HepG2 (cell line): ENCODE results near the gene CNTFR. TPM values are rescaled to one million over a fixed set of nuclear protein-coding genes. Genes with fewer than 3 reads are reported as not detected.

Experiments
- ATAC-seq: fragments of 200-7000 bp; cut with Tn5 transposase; 3 replicates; pipeline ENCODE4 v1.9.1; 2020; ENCODE audit warnings: mild to moderate bottlenecking, moderate library complexity
- BruUV-seq: library from RNA; stranded (reverse); fragments of 400-500 nt; replicated peaks from 2 replicates; lab custom pipeline; 2021; lab: Mats Ljungman, UMichigan
- CTCF ChIA-PET: fragments of 300-600 bp; formaldehyde crosslinking; extraction: SDS; loops from one replicate; lab custom pipeline; 2021; ENCODE audit warnings: low total read pairs, inconsistent platforms, low intra/inter-chr PET ratio; lab: Yijun Ruan, JAX
- POLR2A ChIA-PET: fragments of 350-600 bp; sonication (Branson Sonifier 250); formaldehyde crosslinking; loops from one replicate; lab custom pipeline; 2020; ENCODE audit warnings: antibody characterized with exemption, inconsistent platforms; lab: Yijun Ruan, JAX
- DNase-seq: peaks from one replicate; pipeline ENCODE4 v3.0.0-alpha.2; 2015; ENCODE audit warnings: low spot score
- FAIRE-seq: peaks from 3 replicates; lab custom pipeline; 2011; peaks lifted over from hg19 to GRCh38; lab: Jason Lieb, UNC
- H2AFZ ChIP-seq: one replicate; pipeline ENCODE4 v1.6.1; 2011; ENCODE audit warnings: low read length, inconsistent platforms
- H3K27ac ChIP-seq: fragments of 300-600 bp; 3 replicates; pipeline ENCODE4 v1.8.0; 2011; ENCODE audit warnings: mixed run types, mild to moderate bottlenecking, mixed read lengths, low read length, inconsistent platforms; ENCODE audit not compliant: insufficient read depth; ENCODE audit errors: extremely low read length
- H3K27me3 ChIP-seq, 2 experiments: fragments of 200-600 bp in 1 of 2; 2 replicates in 1 of 2; 3 replicates in 1 of 2; pipeline versions ENCODE4 v1.6.0 to v1.8.0; 2011; ENCODE audit warnings: low read length in 2 of 2, mild to moderate bottlenecking in 2 of 2, moderate library complexity in 2 of 2, inconsistent platforms in 1 of 2; ENCODE audit not compliant: insufficient read depth in 2 of 2, control insufficient read depth in 1 of 2
- H3K36me3 ChIP-seq, 2 experiments: fragments of 200-600 bp in 1 of 2; replicated peaks in 1 of 2; 2 replicates in 1 of 2; 3 replicates in 1 of 2; pipeline versions ENCODE4 v1.5.1 to v1.8.0; 2011; ENCODE audit warnings: low read length in 2 of 2, inconsistent platforms in 1 of 2; ENCODE audit not compliant: insufficient read depth in 2 of 2, control insufficient read depth in 1 of 2
- H3K4me1 ChIP-seq: 2 replicates; pipeline ENCODE4 v1.5.1; 2012; ENCODE audit warnings: low read length, inconsistent platforms; ENCODE audit not compliant: insufficient read depth
- H3K4me2 ChIP-seq: 2 replicates; pipeline ENCODE4 v1.6.0; 2011; ENCODE audit warnings: low read depth, low read length, inconsistent platforms
- H3K4me3 ChIP-seq, 3 experiments: fragments of 200-600 bp in 1 of 3; sonication (generic), shearing (Covaris generic) in 1 of 3; replicated peaks in 1 of 3; 2 replicates each; pipeline ENCODE4 v1.5.1; 2011 to 2016; ENCODE audit warnings: low read length in 3 of 3, inconsistent platforms in 2 of 3, low read depth in 2 of 3, mild to moderate bottlenecking in 2 of 3, control low read depth in 1 of 3, mixed read lengths in 1 of 3; ENCODE audit not compliant: insufficient read depth in 1 of 3
- H3K79me2 ChIP-seq: one replicate; pipeline ENCODE4 v1.6.1; 2011; ENCODE audit warnings: low read length, inconsistent platforms; ENCODE audit not compliant: insufficient read depth
- H3K9ac ChIP-seq: 2 replicates; pipeline ENCODE4 v1.6.0; 2011; ENCODE audit warnings: mild to moderate bottlenecking, low read depth, low read length, inconsistent platforms; ENCODE audit not compliant: insufficient read depth
- H3K9me3 ChIP-seq: 2 replicates; pipeline ENCODE4 v1.5.1; 2012; ENCODE audit warnings: mild to moderate bottlenecking, low read length
- H4K20me1 ChIP-seq: 2 replicates; pipeline ENCODE4 v1.6.0; 2011; ENCODE audit warnings: inconsistent platforms, mild to moderate bottlenecking, low read length, moderate library complexity; ENCODE audit not compliant: insufficient read depth
- ATF1 ChIP-seq: IDR thresholded peaks from 2 replicates; pipeline ENCODE4 v1.6.1; 2016; ENCODE audit warnings: mild to moderate bottlenecking, control low read depth
- ATF2 ChIP-seq: sonication (generic); formaldehyde crosslinking; IDR thresholded peaks from 2 replicates; pipeline ENCODE4 v1.4.0; 2020; ENCODE audit warnings: missing genetic modification reagents
- CCAR2 ChIP-seq: fragments of 200-400 bp; formaldehyde crosslinking; optimal IDR thresholded peaks from 2 replicates; pipeline ENCODE3; 2018; ENCODE audit warnings: low read depth, mild to moderate bottlenecking, low read length, moderate library complexity
- ESRRA ChIP-seq: sonication (generic); formaldehyde crosslinking; IDR thresholded peaks from 2 replicates; pipeline ENCODE4 v1.5.1; 2020; ENCODE audit warnings: mild to moderate bottlenecking, low read depth, missing genetic modification reagents
- FOXO1 ChIP-seq: sonication (generic); formaldehyde crosslinking; IDR thresholded peaks from 2 replicates; pipeline ENCODE4 v1.4.0; 2020; ENCODE audit warnings: missing genetic modification reagents
- HDAC2 ChIP-seq: sonication (generic); formaldehyde crosslinking; IDR thresholded peaks from 2 replicates; pipeline ENCODE4 v1.4.0; 2020; ENCODE audit warnings: missing genetic modification reagents
- NFKB2 ChIP-seq: sonication (generic); formaldehyde crosslinking; IDR thresholded peaks from 2 replicates; pipeline ENCODE4 v1.4.0; 2020; ENCODE audit warnings: missing genetic modification reagents, borderline replicate concordance
- NONO ChIP-seq, 2 experiments: fragments of 450-650 bp in 1 of 2; sonication (generic) in 1 of 2; formaldehyde crosslinking in 1 of 2; IDR thresholded peaks in 1 of 2; conservative IDR thresholded peaks in 1 of 2; 2 replicates each; pipeline versions ENCODE4 v1.6.1 to v1.8.0; 2017 to 2022; ENCODE audit warnings: mild to moderate bottlenecking in 1 of 2, missing genetic modification reagents in 1 of 2, moderate library complexity in 1 of 2
- NR1H2 ChIP-seq: sonication (generic); formaldehyde crosslinking; IDR thresholded peaks from 2 replicates; pipeline ENCODE4 v1.8.1; 2022; ENCODE audit warnings: low read depth, missing genetic modification reagents, borderline replicate concordance
- NR2F6 ChIP-seq, 2 experiments: IDR thresholded peaks; 2 replicates each; pipeline ENCODE4 v1.6.1; 2016; ENCODE audit warnings: antibody characterized with exemption in 1 of 2, mild to moderate bottlenecking in 1 of 2
- SNAPC2 ChIP-seq: sonication (generic); formaldehyde crosslinking; IDR thresholded peaks from 2 replicates; pipeline ENCODE4 v1.8.1; 2022; ENCODE audit warnings: mild to moderate bottlenecking, missing genetic modification reagents
- THAP11 ChIP-seq: IDR thresholded peaks from 2 replicates; pipeline ENCODE4 v1.6.1; 2016; ENCODE audit warnings: missing biosample characterization, missing genetic modification reagents
- ZFX ChIP-seq: sonication (generic); formaldehyde crosslinking; IDR thresholded peaks from 2 replicates; pipeline ENCODE4 v1.4.0; 2020; ENCODE audit warnings: mild to moderate bottlenecking, low read depth, missing genetic modification reagents, moderate library complexity
- ZNF296 ChIP-seq: sonication (generic); formaldehyde crosslinking; conservative IDR thresholded peaks from 2 replicates; pipeline ENCODE4 v1.5.0; 2020; ENCODE audit warnings: mild to moderate bottlenecking, missing genetic modification reagents
- ZNF558 ChIP-seq: sonication (generic); formaldehyde crosslinking; IDR thresholded peaks from 2 replicates; pipeline ENCODE4 v1.9.0; 2022; ENCODE audit warnings: mild to moderate bottlenecking, missing genetic modification reagents, borderline replicate concordance
- ZNF639 ChIP-seq: conservative IDR thresholded peaks from 2 replicates; pipeline ENCODE4 v1.6.1; 2018; ENCODE audit warnings: missing genetic modification reagents
- ZSCAN12 ChIP-seq: sonication (generic); formaldehyde crosslinking; IDR thresholded peaks from 2 replicates; pipeline ENCODE4 v1.9.0; 2021; ENCODE audit warnings: mild to moderate bottlenecking, missing genetic modification reagents
- WGBS: methylation state at CpG from one replicate; pipeline ENCODE4 v1.1.6; 2017; ENCODE audit warnings: low lambda C conversion rate; 5-methylcytosine and 5-hydroxymethylcytosine counted together
- in situ Hi-C: cut with HindIII; loops from 2 replicates; pipeline ENCODE4 v1.10.0; 2017; ENCODE audit warnings: low pct_unique_long_range_greater_than_20kb; ENCODE audit not compliant: extremely low pct_ligation_motif_present
- intact Hi-C: fragments of 100-400 bp; cut with micrococcal nuclease; formaldehyde crosslinking; loops from one replicate; pipeline ENCODE4 v1.10.0; 2022; ENCODE audit not compliant: unreplicated experiment
- polyA plus RNA-seq, 8 experiments: library from polyadenylated mRNA; depleted of rRNA in 3 of 8; stranded (reverse) in 7 of 8; unstranded in 1 of 8; fragments of >200 nt; fragmentation: Illumina TruSeq in 4 of 8; extraction: Trizol in 4 of 8; gene quantifications; 2 replicates each; pipeline versions ENCODE4 v1.2.1 to v1.2.3, GENCODE V29; 2011 to 2016; ENCODE audit warnings: low read depth in 4 of 8, missing spikeins in 1 of 8, mixed read lengths in 1 of 8; ENCODE audit not compliant: insufficient read depth in 1 of 8
- total RNA-seq, 5 experiments: library from RNA; depleted of rRNA; stranded (reverse); fragments of >200 nt; fragmentation: Illumina TruSeq; extraction: Trizol; gene quantifications; 2 replicates each; pipeline ENCODE4 v1.2.3, GENCODE V29; 2016; ENCODE audit warnings: low read depth in 1 of 5

Gene CNTFR
- total and polyA plus RNA-seq, 2 of the 13 experiments (the other 11 are each of a cell fraction or from before 2014, with no cell fraction given): not detected

GRCh38 chr9:34546102-34546833, 43.3 kb downstream of the CNTFR start:
- H2AFZ ChIP-seq: no peak overlapping the region
- FAIRE-seq: no peak
- H3K36me3 ChIP-seq: no peaks in the 10 kb centered on the region
- no peaks in the 10 kb centered on the region for H3K79me2 ChIP-seq
- no peaks in the 10 kb centered on the region for H3K9me3 ChIP-seq
- no peak overlapping the region for H3K4me2 ChIP-seq
- intact Hi-C loops (loop anchor here (5.0 kb wide), 1 partner anchor 44 kb away; no protein-coding TSS in a partner anchor), in situ Hi-C loops (no loop called here)
- peaks cover 0 to 9% of the 10 kb centered on the region in 2 experiments; a peak in 1 of 5 replicates for H3K27me3 ChIP-seq
- TF ChIP-seq FOXO1 (CRISPR knock-in tag) (no peak), ATF2 (CRISPR knock-in tag) (no peak), ZNF296 (CRISPR knock-in tag) (no peak), CCAR2 (no peak), NONO (IDR thresholded peaks at IDR 0.05) (no peak), NONO (CRISPR knock-in tag; conservative IDR thresholded peaks at IDR 0.05) (no peak), NR2F6 (IDR thresholded peaks at IDR 0.05) (no peak), NR2F6 (CRISPR knock-in tag; IDR thresholded peaks at IDR 0.05) (no peak), SNAPC2 (CRISPR knock-in tag) (no peak), HDAC2 (CRISPR knock-in tag) (no peak), THAP11 (CRISPR knock-in tag) (no peak), ZNF558 (no peak), ESRRA (CRISPR knock-in tag) (no peak), NFKB2 (CRISPR knock-in tag) (no peak), NR1H2 (CRISPR knock-in tag) (no peak), ZFX (CRISPR knock-in tag) (no peak), ZSCAN12 (CRISPR knock-in tag) (no peak), ZNF639 (CRISPR knock-in tag) (no peak), ATF1 (CRISPR knock-in tag) (no peak)
- no peak overlapping the region for H3K27ac ChIP-seq
- ChIA-PET CTCF (interaction anchor here (1.6 to 3.9 kb wide), 6 partner anchors 28 to 142 kb away, joined by 3 to 42 read pairs (median 18); no protein-coding TSS in a partner anchor), POLR2A (no interaction called here)
- 50% methylated on average over 6 of the region's 7 CpGs for WGBS
- BruUV-seq: no TSS peak
- H3K4me3 ChIP-seq: no peak overlapping the region
- ATAC-seq: no peak
- no peak for DNase-seq
- peaks cover 18% of the 10 kb centered on the region for H3K4me1 ChIP-seq
- H4K20me1 ChIP-seq: peaks cover 4% of the 10 kb centered on the region; the same call in 1 of the 2 replicates
- H3K9ac ChIP-seq: no peak overlapping the region
